ENCODE data around the gene HDAC11. TPM values are rescaled to one million over a fixed set of nuclear protein-coding genes. Genes with fewer than 3 reads are reported as not detected.

HDAC11 gene
- total and polyA plus RNA-seq, 5 donors from 2014 or later = 2.1 to 8.8 (median 3.3) TPM

DNA sequence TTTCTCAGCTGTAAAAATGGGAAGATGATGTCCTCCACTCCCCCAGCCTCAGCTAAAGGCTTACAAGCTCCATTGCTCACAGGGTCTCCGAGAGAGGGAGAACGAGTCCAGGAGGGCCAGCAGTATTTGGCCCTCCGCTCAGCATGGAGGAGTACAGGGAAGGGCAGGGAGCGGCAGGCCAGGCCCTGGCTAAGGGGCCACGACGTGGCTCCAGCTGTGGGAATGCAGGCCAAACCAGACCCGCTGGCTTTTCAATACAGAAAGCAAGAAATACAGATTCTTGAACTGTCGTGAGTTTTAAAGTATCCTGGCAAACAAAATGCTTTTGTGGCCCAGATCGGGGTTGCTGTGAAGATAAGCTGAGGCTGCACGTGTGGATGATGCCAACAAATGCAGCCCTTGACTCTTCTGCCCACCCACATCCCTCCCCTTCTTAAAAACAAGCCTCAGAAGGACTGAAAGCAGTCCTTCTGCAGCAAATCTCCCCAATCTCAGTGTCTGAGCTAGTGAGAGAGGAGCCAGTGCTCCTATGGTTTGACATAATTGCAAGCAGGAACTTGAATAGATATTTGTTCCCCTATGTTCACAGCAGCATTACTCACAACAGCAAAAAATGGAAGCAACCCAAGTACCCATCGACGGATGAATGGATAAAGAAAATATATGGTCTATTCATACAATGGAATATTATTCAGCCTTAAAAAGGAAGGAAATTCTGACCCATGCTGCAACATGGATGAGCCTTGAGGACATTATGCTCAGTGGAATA lies 50.3 kb downstream of the HDAC11 start:
- Histone ChIP-seq H3K27me3 (ENCODE audit: control insufficient read depth, insufficient read depth, low read length) (no peaks in the 10 kb centered on the region), H3K4me1 (ENCODE audit: control insufficient read depth, insufficient read depth, low read length, poor library complexity, severe bottlenecking) (no peaks in the 10 kb centered on the region), H3K4me3 (ENCODE audit: low read depth, low read length) (no peak overlapping the region), H3K27ac (ENCODE audit: insufficient read depth, low read length, poor library complexity, severe bottlenecking) (no peak overlapping the region), H3K36me3 (ENCODE audit: control insufficient read depth, insufficient read depth, low read length) (no peaks in the 10 kb centered on the region), H3K9me3 (ENCODE audit: control insufficient read depth in 2 of 2, low read length in 2 of 2) (no peaks in the 10 kb centered on the region)
- H3K4me3 Mint-ChIP-seq = no peak overlapping the region
- DNase-seq (no peak), ATAC-seq (ENCODE audit: low read depth in 2 of 2) (no peak)
- H3K4me1 Mint-ChIP-seq = peaks cover 0 to 6% (median 0%) of the 10 kb centered on the region in 4 donors
- H3K27me3 Mint-ChIP-seq = no peaks in the 10 kb centered on the region
- peaks cover 0 to 2% (median 0%) of the 10 kb centered on the region in 7 donors for H3K9me3 Mint-ChIP-seq
- H3K27ac Mint-ChIP-seq = no peak overlapping the region
- no peaks in the 10 kb centered on the region for H3K36me3 Mint-ChIP-seq

DNA sequence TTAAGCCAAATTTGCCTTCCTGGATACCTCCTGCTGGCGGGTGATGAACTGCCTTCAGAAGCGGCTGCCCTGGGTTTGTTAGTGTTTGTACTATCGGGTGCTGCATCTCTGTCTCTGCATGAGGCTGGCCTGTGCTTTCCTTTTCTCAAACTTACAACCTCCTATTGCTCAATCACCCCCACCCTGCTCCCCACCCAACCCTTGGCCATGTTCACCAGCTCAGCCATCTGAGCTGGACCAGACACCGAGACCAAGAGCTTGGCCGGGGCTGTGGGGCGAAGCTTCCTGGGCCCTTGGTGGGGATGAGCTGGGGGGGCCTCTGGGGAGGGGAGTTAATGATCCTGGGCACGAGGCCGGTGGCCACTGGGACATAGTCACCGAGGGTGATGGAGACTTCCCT lies 52.0 kb downstream of the HDAC11 start:
- H3K36me3 Mint-ChIP-seq = no peaks in the 10 kb centered on the region
- Histone ChIP-seq H3K27me3 (ENCODE audit: control insufficient read depth, insufficient read depth, low read length) (no peaks in the 10 kb centered on the region), H3K9me3 (ENCODE audit: control insufficient read depth in 2 of 2, low read length in 2 of 2) (no peaks in the 10 kb centered on the region), H3K4me3 (ENCODE audit: low read depth, low read length) (no peak overlapping the region), H3K4me1 (ENCODE audit: control insufficient read depth, insufficient read depth, low read length, poor library complexity, severe bottlenecking) (no peaks in the 10 kb centered on the region), H3K36me3 (ENCODE audit: control insufficient read depth, insufficient read depth, low read length) (no peaks in the 10 kb centered on the region), H3K27ac (ENCODE audit: insufficient read depth, low read length, poor library complexity, severe bottlenecking) (no peak overlapping the region)
- H3K4me3 Mint-ChIP-seq = no peak overlapping the region
- H3K4me1 Mint-ChIP-seq = peaks cover 0 to 7% (median 4%) of the 10 kb centered on the region in 4 donors
- no peak for DNase-seq
- peaks cover 0 to 2% (median 0%) of the 10 kb centered on the region in 7 donors for H3K9me3 Mint-ChIP-seq
- peaks cover 6% of the 10 kb centered on the region for H3K27me3 Mint-ChIP-seq
- no peak for ATAC-seq (ENCODE audit: low read depth in 2 of 2)
- H3K27ac Mint-ChIP-seq = no peak overlapping the region

DNA sequence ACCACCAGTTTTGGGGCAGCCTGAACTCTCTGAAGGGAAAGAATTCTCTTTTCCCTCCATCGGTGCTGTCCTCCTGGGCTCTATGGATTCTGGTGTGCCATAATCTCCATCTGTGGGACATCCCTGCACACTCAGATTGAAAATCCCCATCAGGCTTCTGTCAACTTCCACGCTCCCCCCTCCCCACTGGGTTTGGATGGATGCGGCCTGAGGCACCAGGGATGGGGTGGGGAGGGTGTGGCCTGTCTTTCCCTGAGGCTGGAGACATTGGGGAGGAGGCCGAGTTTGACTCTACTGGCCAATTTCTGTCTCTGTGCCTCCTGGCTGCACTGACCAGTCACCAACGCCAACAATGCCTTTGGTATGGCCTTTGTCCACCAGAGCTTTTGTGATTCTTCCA lies 52.5 kb downstream of the HDAC11 start:
- Histone ChIP-seq H3K4me1 (ENCODE audit: control insufficient read depth, insufficient read depth, low read length, poor library complexity, severe bottlenecking) (no peaks in the 10 kb centered on the region), H3K4me3 (ENCODE audit: low read depth, low read length) (no peak overlapping the region), H3K27me3 (ENCODE audit: control insufficient read depth, insufficient read depth, low read length) (no peaks in the 10 kb centered on the region), H3K36me3 (ENCODE audit: control insufficient read depth, insufficient read depth, low read length) (no peaks in the 10 kb centered on the region), H3K27ac (ENCODE audit: insufficient read depth, low read length, poor library complexity, severe bottlenecking) (no peak overlapping the region), H3K9me3 (ENCODE audit: control insufficient read depth in 2 of 2, low read length in 2 of 2) (no peaks in the 10 kb centered on the region)
- H3K27me3 Mint-ChIP-seq = peaks cover 8% of the 10 kb centered on the region
- no peak overlapping the region for H3K27ac Mint-ChIP-seq
- DNase-seq (no peak), ATAC-seq (ENCODE audit: low read depth in 2 of 2) (no peak)
- no peak overlapping the region for H3K4me3 Mint-ChIP-seq
- H3K9me3 Mint-ChIP-seq = peaks cover 0 to 2% (median 0%) of the 10 kb centered on the region in 7 donors
- H3K36me3 Mint-ChIP-seq = no peaks in the 10 kb centered on the region
- H3K4me1 Mint-ChIP-seq = peaks cover 0 to 7% (median 4%) of the 10 kb centered on the region in 4 donors

DNA sequence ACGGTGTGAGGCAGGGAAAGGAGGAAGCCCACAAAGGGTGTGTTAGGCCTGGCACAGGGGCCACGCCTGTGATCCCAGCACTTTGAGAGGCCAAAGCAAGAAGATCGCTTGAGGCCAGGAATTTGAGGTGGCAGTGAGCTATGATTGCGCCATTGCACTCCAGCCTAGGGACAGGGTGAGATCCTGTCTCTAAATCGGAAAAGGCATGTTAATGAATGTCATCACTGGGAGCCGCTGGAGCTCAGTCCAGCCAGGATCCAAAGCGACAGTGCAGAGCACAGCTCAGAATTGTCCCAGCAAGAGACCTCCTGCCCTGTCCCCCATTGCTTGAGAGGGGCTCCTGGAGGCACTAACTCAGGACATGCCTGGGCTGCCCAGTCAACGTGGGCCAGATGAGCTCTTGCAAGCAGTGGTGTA lies 53.8 kb downstream of the HDAC11 start:
- Mint-ChIP-seq H3K4me1 (peaks cover 0 to 7% (median 4%) of the 10 kb centered on the region in 4 donors), H3K9me3 (peaks cover 0 to 2% (median 0%) of the 10 kb centered on the region in 7 donors), H3K27ac (no peak overlapping the region), H3K36me3 (no peaks in the 10 kb centered on the region), H3K27me3 (peaks cover 8% of the 10 kb centered on the region), H3K4me3 (no peak overlapping the region)
- Histone ChIP-seq H3K4me1 (ENCODE audit: control insufficient read depth, insufficient read depth, low read length, poor library complexity, severe bottlenecking) (no peaks in the 10 kb centered on the region), H3K4me3 (ENCODE audit: low read depth, low read length) (no peak overlapping the region), H3K9me3 (ENCODE audit: control insufficient read depth in 2 of 2, low read length in 2 of 2) (no peaks in the 10 kb centered on the region), H3K27me3 (ENCODE audit: control insufficient read depth, insufficient read depth, low read length) (no peaks in the 10 kb centered on the region), H3K27ac (ENCODE audit: insufficient read depth, low read length, poor library complexity, severe bottlenecking) (no peak overlapping the region), H3K36me3 (ENCODE audit: control insufficient read depth, insufficient read depth, low read length) (no peaks in the 10 kb centered on the region)
- no peak for DNase-seq
- ATAC-seq (ENCODE audit: low read depth in 2 of 2) = no peak

DNA sequence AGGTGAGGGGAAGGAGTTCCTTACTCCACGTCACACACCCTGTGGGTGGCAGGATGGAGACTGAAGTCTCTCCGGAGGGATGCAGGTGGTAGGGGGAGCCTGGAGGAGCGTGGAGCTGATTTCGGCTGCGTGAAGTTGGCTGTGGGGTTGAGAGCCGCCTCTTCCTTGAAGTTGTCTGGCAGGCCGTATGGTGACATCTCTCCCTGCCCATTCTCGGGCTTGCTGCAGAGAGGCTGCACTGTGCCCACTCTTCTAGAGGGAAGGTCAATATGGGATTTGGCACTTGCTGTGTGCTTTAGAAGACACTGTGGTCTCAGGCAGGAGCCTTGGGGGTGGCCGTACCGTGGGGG lies 55.4 kb downstream of the HDAC11 start:
- Histone ChIP-seq H3K4me3 (ENCODE audit: low read depth, low read length) (no peak overlapping the region), H3K4me1 (ENCODE audit: control insufficient read depth, insufficient read depth, low read length, poor library complexity, severe bottlenecking) (no peaks in the 10 kb centered on the region), H3K27me3 (ENCODE audit: control insufficient read depth, insufficient read depth, low read length) (no peaks in the 10 kb centered on the region), H3K36me3 (ENCODE audit: control insufficient read depth, insufficient read depth, low read length) (no peaks in the 10 kb centered on the region), H3K9me3 (ENCODE audit: control insufficient read depth in 2 of 2, low read length in 2 of 2) (no peaks in the 10 kb centered on the region), H3K27ac (ENCODE audit: insufficient read depth, low read length, poor library complexity, severe bottlenecking) (no peak overlapping the region)
- Mint-ChIP-seq H3K27me3 (peaks cover 8% of the 10 kb centered on the region), H3K36me3 (no peaks in the 10 kb centered on the region), H3K4me1 (peaks cover 0 to 7% (median 4%) of the 10 kb centered on the region in 4 donors), H3K27ac (no peak overlapping the region), H3K9me3 (peaks cover 0 to 2% (median 0%) of the 10 kb centered on the region in 7 donors), H3K4me3 (no peak overlapping the region)
- no peak for DNase-seq
- ATAC-seq (ENCODE audit: low read depth in 2 of 2) = no peak

DNA sequence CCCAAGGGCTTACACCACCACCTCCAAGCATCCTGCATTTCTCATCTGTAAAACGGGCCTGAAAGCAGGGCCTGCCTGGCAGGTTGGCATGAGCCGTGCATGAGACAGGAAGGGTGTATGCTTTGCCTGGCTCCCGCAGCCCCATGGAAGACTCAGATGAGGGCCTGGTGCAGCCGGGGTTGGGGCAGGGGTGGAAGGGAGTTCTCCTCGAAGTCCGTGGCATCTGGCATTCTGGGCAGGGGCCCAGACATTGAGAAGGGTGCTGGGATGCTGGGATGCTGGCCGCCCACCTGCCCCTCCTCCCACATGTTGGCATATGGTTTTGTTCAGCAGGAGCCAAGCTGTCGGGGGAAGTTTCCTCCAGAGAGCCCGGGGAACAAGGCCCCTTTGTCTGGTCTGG lies 55.8 kb downstream of the HDAC11 start:
- Histone ChIP-seq H3K4me3 (ENCODE audit: low read depth, low read length) (no peak overlapping the region), H3K36me3 (ENCODE audit: control insufficient read depth, insufficient read depth, low read length) (no peaks in the 10 kb centered on the region), H3K9me3 (ENCODE audit: control insufficient read depth in 2 of 2, low read length in 2 of 2) (no peaks in the 10 kb centered on the region), H3K4me1 (ENCODE audit: control insufficient read depth, insufficient read depth, low read length, poor library complexity, severe bottlenecking) (no peaks in the 10 kb centered on the region), H3K27me3 (ENCODE audit: control insufficient read depth, insufficient read depth, low read length) (no peaks in the 10 kb centered on the region), H3K27ac (ENCODE audit: insufficient read depth, low read length, poor library complexity, severe bottlenecking) (no peak overlapping the region)
- no peak overlapping the region for H3K4me3 Mint-ChIP-seq
- DNase-seq (no peak), ATAC-seq (ENCODE audit: low read depth in 2 of 2) (no peak)
- H3K4me1 Mint-ChIP-seq = peaks cover 0 to 7% (median 3%) of the 10 kb centered on the region in 4 donors
- H3K36me3 Mint-ChIP-seq = no peaks in the 10 kb centered on the region
- peaks cover 8% of the 10 kb centered on the region for H3K27me3 Mint-ChIP-seq
- peaks cover 0 to 3% (median 1%) of the 10 kb centered on the region in 7 donors for H3K9me3 Mint-ChIP-seq
- H3K27ac Mint-ChIP-seq = no peak overlapping the region

DNA sequence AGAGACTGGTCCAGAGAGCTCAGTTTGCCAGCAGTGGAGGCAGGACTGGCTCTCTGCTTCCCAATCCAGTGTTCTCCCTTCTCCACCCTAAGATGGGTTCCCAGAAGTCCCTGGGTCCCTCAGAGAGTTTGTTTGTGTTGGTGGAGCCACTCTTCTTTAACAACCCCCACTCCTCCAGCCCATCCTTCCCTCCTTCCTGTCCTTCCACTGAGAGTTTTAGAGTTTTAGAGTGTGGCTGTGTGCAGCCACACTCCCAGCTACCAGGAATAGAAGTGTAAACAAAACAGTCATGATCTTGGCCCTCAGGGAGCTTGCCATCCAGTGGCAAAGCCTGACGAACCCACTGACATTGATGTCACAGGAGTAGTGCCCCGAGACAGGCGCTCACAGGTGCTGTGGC lies 56.3 kb downstream of the HDAC11 start:
- DNase-seq = no peak
- H3K27ac ChIP-seq (ENCODE audit: insufficient read depth, low read length, poor library complexity, severe bottlenecking) = no peak overlapping the region
- no peaks in the 10 kb centered on the region for H3K27me3 ChIP-seq (ENCODE audit: control insufficient read depth, insufficient read depth, low read length)
- H3K4me3 ChIP-seq (ENCODE audit: low read depth, low read length) = no peak overlapping the region
- no peaks in the 10 kb centered on the region for H3K4me1 ChIP-seq (ENCODE audit: control insufficient read depth, insufficient read depth, low read length, poor library complexity, severe bottlenecking)
- Mint-ChIP-seq H3K27ac (no peak overlapping the region), H3K36me3 (no peaks in the 10 kb centered on the region), H3K9me3 (peaks cover 0 to 6% (median 2%) of the 10 kb centered on the region in 7 donors), H3K4me3 (no peak overlapping the region), H3K4me1 (peaks cover 0 to 7% (median 2%) of the 10 kb centered on the region in 4 donors), H3K27me3 (peaks cover 8% of the 10 kb centered on the region)
- ATAC-seq (ENCODE audit: low read depth in 2 of 2) = no peak
- no peaks in the 10 kb centered on the region for H3K9me3 ChIP-seq (ENCODE audit: control insufficient read depth in 2 of 2, low read length in 2 of 2)
- H3K36me3 ChIP-seq (ENCODE audit: control insufficient read depth, insufficient read depth, low read length) = no peaks in the 10 kb centered on the region

DNA sequence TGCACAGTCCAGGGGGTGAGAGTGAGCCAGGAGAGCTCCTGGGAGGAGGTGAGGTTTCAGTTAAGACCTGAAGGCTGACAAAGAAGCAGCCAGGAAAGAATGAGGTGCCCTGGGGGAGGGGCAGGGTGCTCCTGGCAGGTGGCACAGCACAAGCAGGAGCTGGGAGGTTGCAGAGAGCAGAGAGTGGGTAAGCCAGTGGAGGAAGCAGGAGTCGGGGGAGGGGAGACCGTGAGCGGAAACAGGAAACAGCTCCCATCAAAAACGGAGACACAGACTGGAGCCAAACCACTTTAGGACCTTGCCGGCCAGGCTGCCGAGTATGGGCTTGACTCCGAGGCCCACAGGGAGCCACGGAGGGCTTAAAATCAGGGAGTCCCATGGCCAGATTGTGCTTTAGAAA lies 56.7 kb downstream of the HDAC11 start:
- no peak overlapping the region for H3K4me3 ChIP-seq (ENCODE audit: low read depth, low read length)
- Mint-ChIP-seq H3K4me3 (no peak overlapping the region), H3K4me1 (peaks cover 0 to 7% (median 2%) of the 10 kb centered on the region in 4 donors), H3K27ac (no peak overlapping the region), H3K36me3 (no peaks in the 10 kb centered on the region), H3K27me3 (peaks cover 8% of the 10 kb centered on the region), H3K9me3 (peaks cover 0 to 6% (median 2%) of the 10 kb centered on the region in 7 donors)
- no peak for DNase-seq
- no peaks in the 10 kb centered on the region for H3K36me3 ChIP-seq (ENCODE audit: control insufficient read depth, insufficient read depth, low read length)
- no peak for ATAC-seq (ENCODE audit: low read depth in 2 of 2)
- H3K27ac ChIP-seq (ENCODE audit: insufficient read depth, low read length, poor library complexity, severe bottlenecking) = no peak overlapping the region
- H3K27me3 ChIP-seq (ENCODE audit: control insufficient read depth, insufficient read depth, low read length) = no peaks in the 10 kb centered on the region
- no peaks in the 10 kb centered on the region for H3K4me1 ChIP-seq (ENCODE audit: control insufficient read depth, insufficient read depth, low read length, poor library complexity, severe bottlenecking)
- no peaks in the 10 kb centered on the region for H3K9me3 ChIP-seq (ENCODE audit: control insufficient read depth in 2 of 2, low read length in 2 of 2)

Measured in CD4-positive, CD25-positive, alpha-beta regulatory T cell (primary cell).